HCEC 1CT (cell line): ENCODE measurements around the gene SLC12A4.
"Not testable (repeated sequence)": the region's sequence is repeated elsewhere in the genome, so short reads cannot be mapped to it uniquely, and the experiment has no call there.

Experiments used
- DNase-seq: peaks from one replicate; pipeline ENCODE4 v3.0.0-alpha.2; 2017

Gene SLC12A4

DNA sequence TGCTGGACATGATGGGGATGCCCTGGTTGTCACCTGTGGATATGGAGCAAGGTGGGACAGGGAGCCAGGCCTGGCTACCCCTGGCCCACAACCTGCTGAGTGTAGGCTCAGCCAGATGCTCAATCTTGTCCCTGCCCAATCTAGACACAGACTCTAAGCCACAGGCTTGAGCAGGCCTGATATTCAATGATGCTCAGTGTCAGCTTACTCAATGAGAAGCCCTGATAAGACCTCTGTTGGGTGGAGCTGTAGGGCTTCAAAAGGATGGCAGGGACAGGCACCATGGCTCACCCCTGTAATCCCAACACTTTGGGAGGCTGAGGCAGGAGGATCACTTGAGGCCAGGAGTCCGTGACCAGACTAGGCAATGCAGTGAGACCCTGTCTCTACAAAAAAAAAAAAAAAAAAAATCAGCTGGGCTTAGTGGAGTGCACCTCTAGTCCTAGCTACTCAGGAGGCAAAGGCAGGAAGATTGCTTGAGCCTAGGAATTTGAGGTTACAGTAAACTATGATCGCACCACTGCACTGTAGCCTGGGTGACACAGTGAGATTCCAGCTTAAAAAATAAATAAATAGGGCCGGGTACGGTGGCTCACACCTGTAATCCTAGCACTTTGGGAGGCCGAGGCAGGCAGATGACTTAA, 27.9 kb downstream of the SLC12A4 start:
- DNase-seq = no peak

DNA sequence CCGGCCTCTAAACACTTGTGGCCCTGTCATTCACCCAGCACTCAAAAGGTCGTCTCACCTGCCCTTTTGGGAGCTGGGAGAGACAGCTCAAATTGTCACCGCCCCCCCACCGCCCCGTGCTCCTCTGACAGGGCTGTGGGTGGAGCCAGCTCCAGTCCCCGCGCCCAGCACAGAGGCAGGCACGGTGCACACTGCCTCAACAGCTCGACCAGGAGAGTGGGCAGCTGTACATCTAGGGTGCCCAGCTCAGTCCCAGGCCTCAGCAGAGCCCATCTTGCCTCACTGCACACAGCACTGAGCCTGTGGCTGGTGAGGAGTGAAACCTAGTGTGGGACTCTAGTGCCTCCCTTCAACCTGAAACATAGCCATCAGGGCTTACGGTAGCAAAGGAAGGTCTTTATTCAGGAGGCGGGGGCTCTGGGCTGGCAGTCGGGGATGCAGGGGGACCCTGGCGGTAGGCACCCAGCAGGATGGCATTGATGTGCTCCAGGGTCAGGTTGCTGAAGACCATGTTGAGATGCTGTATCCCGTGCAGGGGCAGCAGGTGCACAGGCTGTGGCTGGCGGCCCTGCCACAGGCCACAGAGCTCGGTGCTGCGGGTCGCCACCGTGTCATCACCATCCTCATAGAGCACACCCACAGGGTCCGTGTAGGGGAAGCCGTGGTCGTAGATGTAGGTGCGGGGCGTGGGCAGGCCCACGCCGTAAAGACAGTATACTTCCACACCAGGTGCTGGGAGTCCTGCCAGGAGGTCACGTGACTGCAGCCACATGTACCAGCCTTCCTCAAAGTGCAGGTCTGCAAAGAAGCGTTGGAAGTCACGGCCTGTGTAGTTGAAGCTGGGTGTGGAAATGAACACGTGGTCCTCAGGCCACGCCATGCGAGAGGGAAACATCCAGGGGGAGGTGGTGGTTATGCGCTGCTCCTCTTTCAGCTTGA, 28.7 kb downstream of the SLC12A4 start:
- no peak for DNase-seq

DNA sequence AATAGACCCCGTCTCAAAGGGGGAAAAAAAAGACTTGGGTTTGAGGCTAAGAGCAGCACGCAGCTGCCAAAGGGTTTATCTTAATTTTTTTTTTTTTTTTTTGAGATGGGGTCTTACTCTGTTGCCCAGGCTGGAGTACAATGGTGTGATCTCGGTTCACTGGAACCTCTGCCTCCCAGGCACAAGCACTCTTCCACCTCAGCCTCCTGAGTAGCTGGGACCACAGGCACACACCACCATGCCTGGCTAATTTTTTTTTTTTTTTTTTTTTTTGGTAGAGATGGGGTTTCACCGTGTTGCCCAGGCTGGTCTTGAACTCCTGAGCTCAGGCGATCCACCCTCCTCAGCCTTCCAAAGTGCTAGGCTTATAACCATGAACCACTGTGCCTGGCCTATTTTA, 30.7 kb downstream of the SLC12A4 start:
- DNase-seq = not testable (repeated sequence)

DNA sequence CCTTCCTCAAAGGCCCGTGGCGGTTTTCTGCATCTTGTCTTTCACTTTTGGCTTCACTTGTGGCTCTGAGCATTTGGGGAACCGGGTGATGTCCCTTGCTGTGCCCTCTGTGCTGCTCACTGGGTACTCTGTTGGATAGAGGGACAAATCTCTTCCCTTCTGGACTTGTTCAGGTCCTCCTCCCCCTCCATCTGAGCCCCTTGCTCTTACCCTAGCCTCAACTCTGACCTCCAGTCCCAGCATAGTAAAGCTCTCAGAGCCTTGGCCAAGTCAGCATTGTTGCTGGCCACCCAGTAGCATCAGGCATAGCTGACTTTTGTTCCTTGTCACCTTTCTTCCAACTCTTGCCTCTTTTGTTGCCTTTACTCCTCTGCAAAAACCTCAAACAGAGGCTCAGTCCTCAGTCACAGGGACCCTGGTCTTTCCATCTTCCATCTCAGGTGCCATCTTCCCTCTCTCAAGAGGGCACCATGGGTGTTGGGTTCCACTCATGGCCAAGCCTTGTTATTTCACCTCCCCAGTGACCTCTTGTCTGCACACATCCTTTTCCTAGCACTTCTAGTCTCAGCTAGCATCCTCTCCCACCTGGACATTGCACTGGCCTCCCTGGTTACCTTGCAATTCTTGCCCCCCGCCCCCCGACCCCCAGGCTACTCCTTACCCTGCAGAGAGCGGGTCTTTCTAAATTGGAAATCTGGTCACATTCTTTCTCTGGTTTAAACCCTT, 31.4 kb downstream of the SLC12A4 start:
- no peak for DNase-seq

DNA sequence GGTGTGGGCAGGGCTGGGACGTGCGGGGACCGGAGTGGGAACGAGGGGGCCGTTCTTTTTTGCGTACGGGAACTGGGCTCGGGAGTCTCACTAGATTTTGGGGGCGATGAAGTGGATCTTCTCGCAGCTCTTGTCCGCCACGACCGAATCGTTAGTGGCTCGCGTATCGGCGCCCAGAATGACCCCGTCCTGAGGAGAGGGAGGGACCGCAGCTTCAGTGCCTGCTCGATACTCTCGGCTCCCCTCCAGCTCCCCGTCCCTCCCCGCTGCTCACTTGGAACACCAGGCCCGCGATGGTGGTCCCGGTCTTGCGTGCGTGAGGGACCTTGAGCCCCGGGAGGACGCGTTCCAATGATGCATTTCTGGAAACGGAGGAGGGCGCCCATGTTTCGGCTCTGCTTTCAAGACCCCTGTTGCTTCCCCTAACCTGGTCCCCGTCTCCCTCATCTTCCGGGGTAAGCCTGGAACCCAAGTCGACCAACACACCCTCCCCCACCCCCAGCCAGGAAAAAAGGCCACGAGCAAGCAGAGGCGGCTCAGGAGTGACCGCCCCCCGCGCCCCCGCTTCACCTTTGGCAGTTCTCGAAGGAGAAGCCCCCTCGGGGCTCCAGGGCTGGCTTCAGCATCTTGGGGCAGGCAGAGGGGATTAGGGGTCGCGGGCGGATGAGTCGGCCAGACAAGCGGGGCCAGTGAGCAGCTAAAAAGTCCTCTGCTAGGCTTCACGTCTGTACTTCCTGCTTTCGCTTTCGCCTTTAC, 32.1 kb downstream of the SLC12A4 start, which contains the start of gene PSMB10:
Gene PSMB10, minus strand, starts transcription at position 727 of the 756 bp plus-strand sequence. Its CDS starts 101 bp downstream, at position 626.
- DNase-seq = peak; percentile 60

DNA sequence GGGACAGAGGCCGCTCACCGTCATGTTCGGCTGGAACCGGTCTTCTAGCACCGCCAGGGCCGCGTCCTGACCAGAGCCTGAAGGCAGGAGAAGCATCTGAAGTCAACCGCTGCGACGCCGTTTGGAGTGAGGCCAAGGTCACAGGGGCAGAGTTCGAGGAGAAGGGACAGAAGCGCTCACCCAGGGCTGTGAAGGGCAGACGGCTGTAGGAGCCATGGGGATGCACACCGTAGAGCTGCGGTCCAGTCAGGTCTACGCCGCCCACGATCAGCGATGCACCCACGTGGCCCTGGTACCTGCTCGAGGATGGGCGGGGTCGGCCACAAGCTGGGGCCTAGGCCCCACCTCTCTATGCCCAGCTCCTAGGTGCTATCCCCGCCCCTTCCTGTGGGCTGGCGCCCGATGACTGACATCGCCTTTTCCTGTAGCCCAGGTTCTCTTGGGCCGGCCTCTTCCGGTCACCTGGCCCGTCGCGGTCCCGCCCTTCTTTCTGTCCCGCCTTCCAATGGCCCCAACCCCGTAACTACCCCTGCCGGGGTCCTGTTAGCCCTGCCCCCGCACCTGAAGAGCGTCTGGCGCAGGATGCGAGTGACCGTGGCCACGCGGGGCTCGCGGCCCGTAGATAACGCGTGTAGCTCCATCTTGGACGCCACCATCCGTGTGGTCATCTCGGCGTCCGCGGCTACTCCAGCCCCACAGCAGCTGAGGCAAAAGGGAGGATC, 32.9 kb downstream of the SLC12A4 start:
- DNase-seq = peak; percentile 86

DNA sequence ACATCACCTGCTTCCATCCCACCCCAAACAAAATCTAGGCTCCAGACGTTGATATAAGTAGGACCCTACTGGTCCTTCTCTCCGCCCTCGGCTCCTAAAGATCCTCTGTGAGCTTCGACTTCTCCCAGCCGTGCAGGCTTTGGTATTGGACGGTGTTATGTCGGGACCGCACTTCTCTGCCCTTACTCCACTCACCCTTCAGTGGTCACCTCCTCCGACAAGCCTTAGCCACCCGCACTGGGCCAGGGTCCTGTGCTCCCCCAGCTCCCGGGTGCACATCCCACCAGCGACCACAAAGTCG, 33.4 kb downstream of the SLC12A4 start:
- DNase-seq = no peak

DNA sequence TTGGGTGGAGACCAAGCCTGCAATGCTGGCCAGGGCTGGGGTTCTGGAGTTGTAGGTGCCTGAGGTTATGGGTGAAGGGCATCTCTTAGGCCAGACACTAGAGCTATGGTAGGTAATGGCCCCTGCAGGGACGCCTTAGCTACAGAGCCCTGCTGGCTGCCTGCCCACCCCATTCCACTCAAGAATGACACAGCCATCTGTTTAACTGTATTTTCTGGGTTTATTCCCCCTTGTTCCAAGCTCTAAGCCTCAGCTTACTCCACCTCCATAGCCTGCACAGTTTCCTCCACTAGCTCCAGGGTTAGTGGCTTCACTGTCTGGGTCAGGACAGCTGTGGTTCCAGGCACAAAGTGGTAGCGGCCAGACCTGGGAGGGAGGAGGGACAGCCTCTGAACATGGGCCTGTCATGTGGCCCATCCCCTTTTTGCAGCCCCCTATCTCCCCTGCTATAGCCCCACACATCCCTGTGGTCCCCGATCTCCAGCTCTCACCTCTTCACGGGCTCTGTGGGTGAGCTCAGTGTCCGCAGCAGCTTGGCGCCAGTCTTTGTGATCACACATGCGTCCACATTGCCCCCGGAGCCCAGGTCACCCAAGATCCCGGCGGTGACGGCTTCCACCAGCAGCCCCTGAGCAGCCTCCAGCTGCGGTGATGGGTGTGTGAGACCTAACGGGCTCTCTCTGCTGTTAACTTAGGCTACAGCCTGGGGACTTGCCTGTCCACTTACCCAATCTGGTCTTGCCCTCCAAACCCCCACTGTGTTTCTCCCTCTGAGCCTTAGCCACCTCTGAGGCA, 33.9 kb downstream of the SLC12A4 start:
- DNase-seq = no peak

DNA sequence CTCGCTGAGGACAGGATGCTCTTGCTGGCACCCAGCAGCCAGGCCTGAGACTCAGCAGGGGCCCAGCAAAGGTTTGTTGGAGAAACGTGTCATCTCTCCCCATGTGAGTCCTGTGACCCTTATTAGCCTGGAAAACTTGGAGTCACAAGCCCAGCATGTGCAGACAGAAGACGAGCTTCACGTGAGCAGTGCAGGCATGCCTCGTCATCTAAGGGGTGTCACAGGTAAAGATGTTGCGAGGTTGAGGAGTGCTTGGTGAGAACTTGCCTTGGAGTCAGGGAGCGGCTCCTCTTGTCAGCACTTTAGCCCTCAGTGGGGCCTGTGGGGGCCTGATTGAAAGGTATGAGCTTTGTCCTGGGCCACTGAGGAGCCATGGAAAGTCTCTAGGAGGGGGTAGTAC, 34.6 kb downstream of the SLC12A4 start:
- DNase-seq = no peak

DNA sequence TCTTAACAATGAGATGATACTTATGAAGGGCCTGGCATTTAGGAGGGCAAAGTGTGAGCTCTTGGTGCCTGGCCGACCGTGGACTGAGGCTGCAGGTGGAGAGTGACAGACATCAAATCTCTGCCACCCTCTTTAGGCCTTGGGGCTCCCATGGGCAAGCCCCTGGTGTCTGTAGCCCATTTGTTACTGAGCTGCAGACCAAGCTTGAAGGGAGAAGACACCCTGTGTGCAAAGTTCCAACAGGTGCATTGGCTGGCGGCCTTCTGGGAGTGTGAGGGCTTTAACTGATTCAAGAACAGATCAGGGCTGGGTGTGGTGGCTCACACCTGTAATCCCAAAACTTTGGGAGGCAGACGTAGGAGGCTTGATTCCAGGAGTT, 36.0 kb downstream of the SLC12A4 start:
- no peak for DNase-seq

DNA sequence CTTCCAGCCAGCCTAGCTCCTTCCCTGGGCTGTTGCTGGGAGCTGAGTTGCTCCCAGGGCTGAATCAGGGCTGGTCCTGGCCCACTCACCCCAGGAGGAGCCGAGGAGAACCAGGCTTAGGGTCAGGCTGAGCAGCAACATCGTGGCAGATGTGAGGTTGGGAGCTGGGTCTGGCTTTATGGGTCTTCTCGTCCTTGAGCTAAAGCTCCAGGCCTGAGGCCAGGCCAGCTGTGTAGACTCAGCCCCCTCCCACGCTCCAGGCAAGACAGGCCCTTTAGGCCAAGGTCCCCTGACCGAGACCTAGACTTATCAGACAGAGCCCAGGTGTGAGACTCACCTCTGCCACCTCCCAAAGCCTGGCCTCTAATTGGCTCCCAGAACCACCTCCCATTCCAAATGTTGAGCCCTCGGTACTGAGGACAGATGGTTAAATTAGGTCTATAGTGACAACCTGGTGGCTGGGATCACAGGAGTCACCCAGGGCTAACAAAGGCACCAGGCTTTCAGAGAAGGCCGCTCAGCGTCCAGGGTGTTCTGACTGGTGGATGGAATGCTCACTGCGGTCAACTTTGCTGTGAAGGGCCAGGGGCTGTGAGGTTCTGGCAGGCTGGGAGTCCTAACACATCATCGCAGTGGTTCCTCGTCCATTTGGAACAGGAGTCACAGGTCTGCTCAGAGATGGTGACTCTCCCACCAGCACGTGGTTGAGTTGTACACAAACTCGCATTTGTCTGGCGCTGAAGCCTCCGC, 36.5 kb downstream of the SLC12A4 start, which contains the start of gene CTRL:
Gene CTRL, minus strand, starts transcription at position 151 of the 750 bp plus-strand sequence. Its CDS starts 10 bp downstream, at position 141.
- DNase-seq = no peak

DNA sequence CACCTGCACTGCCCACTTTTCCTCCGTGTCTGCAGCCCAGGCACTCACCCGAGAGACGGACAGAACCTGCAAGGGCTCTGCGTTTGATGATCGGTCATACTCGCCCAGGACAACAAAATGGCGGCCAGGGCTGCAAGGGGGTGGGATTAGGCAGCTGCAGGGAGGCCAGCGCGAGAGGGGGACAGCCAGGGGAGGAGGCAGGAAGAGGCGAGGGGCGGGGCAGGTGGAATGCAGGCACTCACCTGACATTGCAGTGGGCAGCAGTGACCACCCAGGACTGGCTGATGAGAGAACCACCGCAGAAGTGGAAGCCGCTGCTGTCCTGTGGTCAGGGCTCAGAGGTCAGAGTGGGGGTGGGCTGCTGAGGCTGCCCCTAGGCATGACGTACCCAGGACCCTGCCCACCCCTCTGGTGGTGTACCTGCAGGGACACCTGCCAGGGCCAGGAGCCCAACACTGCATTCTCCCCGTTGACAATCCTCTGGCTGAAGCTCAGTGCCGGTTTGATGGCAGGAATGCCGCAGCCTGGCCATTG, 37.7 kb downstream of the SLC12A4 start:
- DNase-seq = no peak

DNA sequence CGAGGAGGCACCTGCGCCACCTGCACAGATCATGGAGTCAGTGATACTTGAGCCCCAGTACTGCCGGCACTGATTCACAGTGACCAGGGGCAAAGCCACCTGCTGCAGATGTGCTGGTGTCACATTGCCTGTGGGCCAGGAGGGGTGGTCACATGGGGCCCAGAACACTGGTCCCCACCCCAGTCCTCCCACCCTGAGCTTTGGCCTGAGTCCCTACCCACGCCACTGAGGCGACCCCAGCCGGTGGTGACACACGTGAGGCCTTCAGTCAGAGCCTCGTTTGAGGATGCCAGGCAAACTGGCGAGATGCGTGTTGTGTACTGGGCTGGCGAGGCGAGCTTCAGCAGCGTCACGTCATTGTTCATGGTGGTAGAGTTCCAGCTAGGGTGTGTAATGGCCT, 38.2 kb downstream of the SLC12A4 start:
- no peak for DNase-seq

DNA sequence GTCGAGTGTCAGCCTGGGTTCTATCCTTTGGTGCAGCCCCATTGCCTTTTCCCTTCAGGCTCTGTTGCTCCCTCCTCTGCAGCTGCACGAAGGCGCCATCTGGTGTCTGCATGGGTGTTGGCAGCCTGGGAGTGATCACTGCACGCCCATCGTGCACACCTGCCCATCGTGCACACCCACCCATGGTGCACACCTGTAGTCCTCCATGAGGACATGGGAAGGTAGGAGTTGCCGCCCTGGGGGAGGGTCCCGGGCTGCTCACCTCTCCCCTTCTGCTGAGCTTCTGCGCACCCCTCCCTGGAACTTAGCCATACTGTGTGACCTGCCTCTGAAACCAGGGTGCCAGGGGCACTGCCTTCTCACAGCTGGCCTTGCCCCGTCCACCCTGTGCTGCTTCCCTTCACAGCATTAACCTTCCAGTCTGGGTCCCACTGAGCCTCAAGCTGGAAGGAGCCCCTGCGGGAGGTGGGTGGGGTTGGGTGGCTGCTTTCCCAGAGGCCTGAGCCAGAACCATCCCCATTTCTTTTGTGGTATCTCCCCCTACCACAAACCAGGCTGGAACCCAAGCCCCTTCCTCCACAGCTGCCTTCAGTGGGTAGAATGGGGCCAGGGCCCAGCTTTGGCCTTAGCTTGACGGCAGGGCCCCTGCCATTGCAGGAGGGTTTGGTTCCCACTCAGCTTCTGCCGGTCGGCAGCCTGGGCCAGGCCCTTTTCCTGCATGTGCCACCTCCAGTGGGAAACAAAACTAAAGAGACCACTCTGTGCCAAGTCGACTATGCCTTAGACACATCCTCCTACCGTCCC, 39.7 kb downstream of the SLC12A4 start:
- peak; percentile 50 for DNase-seq

DNA sequence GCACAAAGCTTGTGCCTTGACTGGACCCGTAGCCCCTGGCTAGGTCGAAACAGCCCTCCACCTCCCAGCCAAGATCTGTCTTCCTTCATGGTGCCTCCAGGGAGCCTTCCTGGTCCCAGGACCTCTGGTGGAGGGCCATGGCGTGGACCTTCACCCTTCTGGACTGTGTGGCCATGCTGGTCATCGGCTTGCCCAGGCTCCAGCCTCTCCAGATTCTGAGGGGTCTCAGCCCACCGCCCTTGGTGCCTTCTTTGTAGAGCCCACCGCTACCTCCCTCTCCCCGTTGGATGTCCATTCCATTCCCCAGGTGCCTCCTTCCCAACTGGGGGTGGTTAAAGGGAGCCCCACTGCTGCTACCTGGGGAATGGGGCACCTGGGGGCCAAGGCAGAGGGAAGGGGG, 40.3 kb downstream of the SLC12A4 start:
- DNase-seq = no peak

DNA sequence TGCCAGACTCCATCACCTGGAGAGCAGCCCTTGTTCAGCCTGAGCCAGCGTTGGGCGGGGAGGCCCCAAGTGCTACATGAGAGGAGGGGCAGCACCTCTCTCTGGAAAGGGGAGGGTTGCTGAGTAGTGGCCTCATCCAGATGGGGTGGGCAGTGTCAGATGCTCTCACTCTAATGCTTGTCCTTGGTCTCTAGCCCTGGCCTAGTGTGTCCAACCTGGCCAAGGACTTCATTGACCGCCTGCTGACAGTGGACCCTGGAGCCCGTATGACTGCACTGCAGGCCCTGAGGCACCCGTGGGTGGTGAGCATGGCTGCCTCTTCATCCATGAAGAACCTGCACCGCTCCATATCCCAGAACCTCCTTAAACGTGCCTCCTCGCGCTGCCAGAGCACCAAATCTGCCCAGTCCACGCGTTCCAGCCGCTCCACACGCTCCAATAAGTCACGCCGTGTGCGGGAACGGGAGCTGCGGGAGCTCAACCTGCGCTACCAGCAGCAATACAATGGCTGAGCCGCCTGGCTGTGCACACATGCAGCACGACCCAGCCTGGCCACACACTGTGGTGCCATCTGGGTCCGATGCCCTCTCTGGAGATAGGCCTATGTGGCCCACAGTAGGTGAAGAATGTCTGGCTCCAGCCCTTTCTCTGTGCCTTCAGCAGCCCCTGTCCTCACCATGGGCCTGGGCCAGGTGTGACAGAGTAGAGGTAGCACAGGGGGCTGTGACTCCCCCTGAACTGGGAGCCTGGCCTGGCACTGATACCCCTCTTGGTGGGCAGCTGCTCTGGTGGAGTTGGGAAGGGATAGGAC, 41.1 kb downstream of the SLC12A4 start:
- no peak for DNase-seq

DNA sequence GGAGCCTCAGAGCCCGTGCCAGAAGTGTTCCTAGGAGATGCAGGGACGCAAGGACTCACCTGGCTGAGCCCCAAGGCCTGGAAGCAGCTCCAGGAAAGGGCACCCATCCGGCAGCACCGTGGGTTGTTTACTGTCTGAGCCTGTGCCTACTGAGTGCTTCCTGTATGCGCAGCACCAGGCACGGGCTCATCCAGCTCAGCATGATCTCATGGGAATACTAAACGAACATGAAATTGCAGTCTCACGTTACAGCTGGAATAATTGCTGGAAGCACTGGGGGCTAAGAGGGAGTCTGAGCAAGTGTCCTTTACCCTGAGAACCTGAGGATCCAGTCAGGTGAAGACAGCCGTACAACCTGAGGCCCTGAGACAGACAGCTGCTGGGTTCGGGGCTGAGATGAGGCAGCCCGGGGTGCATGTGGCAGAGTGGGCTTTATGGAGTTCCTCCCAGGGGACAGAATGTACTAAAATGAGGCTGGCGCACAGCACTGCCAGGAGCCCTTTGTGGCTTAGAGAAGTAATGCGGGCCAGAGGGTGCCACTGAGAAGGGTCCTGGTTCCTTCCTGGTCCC, 42.2 kb downstream of the SLC12A4 start:
- DNase-seq = no peak
